Measurements from ENCODE around the gene DPF3.

DPF3 gene

DNA sequence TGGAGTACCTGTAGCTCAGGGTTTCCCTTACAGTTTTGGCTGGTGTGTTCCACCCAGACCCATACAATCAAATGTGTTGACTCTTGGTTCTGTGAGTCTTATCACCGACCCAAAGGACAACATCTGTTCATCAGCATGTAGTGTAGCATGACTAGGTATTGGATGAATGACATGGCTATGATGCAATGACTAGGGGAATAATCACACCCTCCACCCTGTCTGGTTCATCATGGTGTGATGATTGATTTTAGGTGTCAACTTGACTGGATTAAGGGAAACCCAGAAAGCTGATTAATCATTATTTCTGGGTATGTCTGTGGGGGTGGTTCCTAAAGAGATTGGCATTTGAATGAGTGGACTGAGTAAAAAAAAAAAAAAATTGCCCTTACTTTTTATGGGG is 311.3 kb downstream of the DPF3 start:
- DNase-seq: peak; percentile 1

DNA sequence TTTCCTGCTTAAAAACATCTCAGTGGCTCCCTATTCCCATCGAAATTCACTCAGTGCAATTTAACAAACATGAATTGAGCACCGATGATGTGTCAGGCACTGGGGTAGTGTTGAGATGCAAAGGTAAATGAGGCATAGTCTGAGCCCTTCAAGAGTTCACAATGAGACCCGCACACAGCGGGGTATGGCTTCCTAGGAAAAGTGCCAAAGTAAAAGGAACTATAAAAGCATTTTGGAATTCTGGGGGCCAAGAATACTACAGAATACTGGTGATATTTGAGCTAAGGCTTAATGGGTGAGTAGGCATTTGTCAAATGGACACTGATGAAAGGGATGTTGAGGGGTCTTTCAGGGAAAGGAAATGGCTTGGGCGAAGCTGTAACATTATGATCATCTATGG is 315.4 kb downstream of the DPF3 start:
- no peak for DNase-seq

DNA sequence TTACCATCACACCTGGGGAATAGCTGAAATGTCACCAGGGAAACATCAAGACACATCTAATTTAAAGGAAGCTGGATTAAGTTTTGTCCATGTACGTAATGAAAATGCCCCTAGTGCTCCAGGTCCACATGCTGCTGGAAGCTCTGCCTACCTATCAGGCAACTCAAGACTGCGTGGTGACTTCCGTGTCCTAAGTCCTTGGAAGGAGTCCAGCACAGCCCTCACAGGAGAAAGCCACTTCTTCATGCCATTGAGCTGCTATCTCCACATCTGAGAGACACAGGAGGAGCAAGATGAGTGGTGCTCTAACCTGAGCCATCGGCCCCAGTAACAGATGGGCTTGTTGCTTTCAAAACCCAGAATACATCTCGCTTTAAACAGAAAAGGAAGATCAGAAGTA is 316.4 kb downstream of the DPF3 start:
- DNase-seq: no peak

DNA sequence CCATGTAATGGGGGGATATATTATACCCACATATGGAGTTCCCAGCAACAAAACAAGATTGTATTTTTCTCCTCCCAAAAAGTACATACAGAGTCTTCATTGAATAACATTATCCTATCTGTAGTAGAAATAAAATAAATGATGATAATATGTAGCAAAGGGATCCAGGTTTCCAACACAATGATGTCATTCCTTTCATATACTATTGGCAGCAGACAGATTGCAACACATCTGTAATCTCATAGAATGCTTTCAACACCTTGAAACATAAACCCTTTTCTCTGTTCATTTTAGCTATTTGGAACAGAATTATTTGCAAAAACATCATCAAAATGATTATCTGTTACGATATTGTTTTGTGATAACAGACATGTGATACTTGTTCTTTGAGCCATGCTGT is 317.6 kb downstream of the DPF3 start:
- DNase-seq: no peak

DNA sequence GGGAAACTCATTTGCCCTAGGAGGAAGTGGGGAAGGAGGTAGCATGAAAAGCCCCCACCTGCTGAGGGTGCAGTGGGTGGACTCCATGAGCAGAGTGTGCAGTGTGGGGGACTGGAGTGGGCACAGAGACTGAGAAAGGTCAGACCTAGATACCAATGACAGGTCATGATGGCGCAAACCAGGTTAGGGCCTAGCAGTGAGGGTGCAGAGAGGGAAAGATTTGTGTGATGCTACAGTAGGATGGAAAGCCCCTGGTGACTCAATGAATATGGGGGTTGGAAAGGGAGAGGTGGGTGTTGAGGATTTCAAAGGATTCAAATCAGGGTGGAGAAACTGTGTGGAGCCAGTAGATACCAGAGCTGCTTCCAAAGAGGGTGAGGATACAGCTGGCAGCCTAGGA is 319.2 kb downstream of the DPF3 start:
- no peak for DNase-seq

DNA sequence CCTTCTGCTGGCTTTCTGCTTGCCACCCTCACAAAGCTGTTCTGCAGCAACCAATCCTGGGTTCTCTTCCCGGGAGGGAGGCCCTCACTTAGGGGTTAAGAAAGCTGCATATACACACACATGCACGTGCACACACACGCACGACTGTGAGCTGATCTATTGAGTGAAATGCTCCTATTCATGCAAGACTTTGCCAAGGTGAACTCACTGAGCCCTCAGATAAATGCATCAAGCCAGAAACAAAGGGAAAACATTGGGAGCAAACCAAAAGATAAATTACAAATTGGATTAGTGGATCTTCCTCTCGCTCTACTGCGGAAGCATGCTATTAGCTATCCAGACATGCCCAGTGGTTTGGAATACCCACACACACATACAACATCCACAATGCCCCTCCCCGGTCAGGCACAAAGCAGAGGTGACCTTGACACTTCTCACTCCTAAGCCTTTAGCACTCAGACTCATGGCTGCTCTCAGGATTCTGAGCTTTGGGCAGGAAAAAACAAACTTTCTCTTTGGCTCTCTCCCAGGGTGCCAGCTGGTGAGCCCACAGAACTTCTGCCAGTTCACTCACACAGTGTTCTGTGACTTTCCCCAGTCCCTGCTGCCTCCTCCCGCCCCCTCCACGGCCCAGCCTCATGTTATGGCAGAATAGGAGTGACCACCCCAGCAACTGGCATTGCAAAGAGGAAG is 320.0 kb downstream of the DPF3 start:
- no peak for DNase-seq

Measured in OCI-M1 (cell line).